ENCODE results near the gene ARAP1.

The ARAP1 gene

GRCh38 chr11:72723508-72723907, 28.7 kb downstream of the ARAP1 start:
- no peak for DNase-seq (ENCODE audit: low read depth)

GRCh38 chr11:72722050-72722748, 30.0 kb downstream of the ARAP1 start:
- peak; percentile 70 for DNase-seq (ENCODE audit: low read depth)

GRCh38 chr11:72721689-72722049, 30.5 kb downstream of the ARAP1 start:
- DNase-seq (ENCODE audit: low read depth) = no peak

GRCh38 chr11:72721276-72721675, 30.9 kb downstream of the ARAP1 start:
- no peak for DNase-seq (ENCODE audit: low read depth)

GRCh38 chr11:72720784-72721183, 31.4 kb downstream of the ARAP1 start:
- DNase-seq (ENCODE audit: low read depth) = no peak

- no peak for DNase-seq (ENCODE audit: low read depth)
Observed at GRCh38 chr11:72720047-72720446, 32.2 kb downstream of the ARAP1 start.

- DNase-seq (ENCODE audit: low read depth) = no peak
Observed at GRCh38 chr11:72719551-72719950, 32.7 kb downstream of the ARAP1 start.

- no peak for DNase-seq (ENCODE audit: low read depth)
Observed at GRCh38 chr11:72719144-72719543, 33.1 kb downstream of the ARAP1 start.

- no peak for DNase-seq (ENCODE audit: low read depth)
Observed at GRCh38 chr11:72718101-72718501, 34.1 kb downstream of the ARAP1 start.

GRCh38 chr11:72716788-72717435, 35.3 kb downstream of the ARAP1 start:
- no peak for DNase-seq (ENCODE audit: low read depth)

GRCh38 chr11:72716290-72716689, 35.9 kb downstream of the ARAP1 start:
- DNase-seq (ENCODE audit: low read depth) = no peak

GRCh38 chr11:72712841-72713240, 39.4 kb downstream of the ARAP1 start:
- no peak for DNase-seq (ENCODE audit: low read depth)

- DNase-seq (ENCODE audit: low read depth) = no peak
Observed at GRCh38 chr11:72712168-72712751, 39.9 kb downstream of the ARAP1 start.

GRCh38 chr11:72711141-72711540, 41.1 kb downstream of the ARAP1 start:
- DNase-seq (ENCODE audit: low read depth) = no peak

GRCh38 chr11:72710278-72710677, 41.9 kb downstream of the ARAP1 start:
- no peak for DNase-seq (ENCODE audit: low read depth)

- DNase-seq (ENCODE audit: low read depth) = no peak
Observed at GRCh38 chr11:72709478-72710238, 42.5 kb downstream of the ARAP1 start.

- DNase-seq (ENCODE audit: low read depth) = no peak
Observed at GRCh38 chr11:72707032-72707431, 45.2 kb downstream of the ARAP1 start.

GRCh38 chr11:72706579-72706978, 45.6 kb downstream of the ARAP1 start:
- DNase-seq (ENCODE audit: low read depth) = no peak

- no peak for DNase-seq (ENCODE audit: low read depth)
Observed at GRCh38 chr11:72705442-72706365, 46.5 kb downstream of the ARAP1 start.

GRCh38 chr11:72704783-72705265, 47.4 kb downstream of the ARAP1 start:
- DNase-seq (ENCODE audit: low read depth) = no peak

- DNase-seq (ENCODE audit: low read depth) = no peak
Observed at GRCh38 chr11:72704028-72704782, 48.0 kb downstream of the ARAP1 start.
